Inflammatory macrophage treated with lipopolysaccharide for 1 hour (primary cell): ENCODE data around the gene DNMBP.

Experiments used
- DNase-seq, 2 donors: peaks; one replicate each; pipeline ENCODE4 v3.0.0-alpha.2; 2020 to 2022

Gene DNMBP

GRCh38 chr10:100009793-100010676 lies at the start of gene DNMBP:
Gene DNMBP, minus strand, starts transcription at chr10:100009947. Its CDS starts 37,823 bp downstream, at chr10:99972124.
- DNase-seq: peak; percentile 76 to 78

GRCh38 chr10:100057948-100058347 lies 48.2 kb upstream of the DNMBP start:
- DNase-seq: no peak

GRCh38 chr10:100053686-100054460 lies 44.1 kb upstream of the DNMBP start:
- no peak for DNase-seq

GRCh38 chr10:100046021-100046486 lies 36.3 kb upstream of the DNMBP start:
- peak; percentile 41 to 84 for DNase-seq

GRCh38 chr10:100045592-100045991 lies 35.8 kb upstream of the DNMBP start:
- DNase-seq: no peak

GRCh38 chr10:100043796-100044195 lies 34.0 kb upstream of the DNMBP start:
- peak; percentile 32 to 41 for DNase-seq

- DNase-seq: no peak
Measured at GRCh38 chr10:100043344-100043743, 33.6 kb upstream of the DNMBP start.

- no peak for DNase-seq
Measured at GRCh38 chr10:100041306-100042002, 31.7 kb upstream of the DNMBP start.

GRCh38 chr10:100038561-100039071 lies 28.9 kb upstream of the DNMBP start:
- no peak for DNase-seq

- no peak for DNase-seq
Measured at GRCh38 chr10:100037758-100038315, 28.1 kb upstream of the DNMBP start.

- DNase-seq: no peak
Measured at GRCh38 chr10:100036850-100037249, 27.1 kb upstream of the DNMBP start.

- no peak for DNase-seq
Measured at GRCh38 chr10:100033766-100034418, 24.1 kb upstream of the DNMBP start.

- no peak for DNase-seq
Measured at GRCh38 chr10:100027416-100027815, 17.7 kb upstream of the DNMBP start.

- no peak for DNase-seq
Measured at GRCh38 chr10:100025576-100025975, 15.8 kb upstream of the DNMBP start.

- no peak for DNase-seq
Measured at GRCh38 chr10:100024748-100025147, 15.0 kb upstream of the DNMBP start.

- DNase-seq: no peak
Measured at GRCh38 chr10:100022403-100022802, 12.7 kb upstream of the DNMBP start.

- no peak for DNase-seq
Measured at GRCh38 chr10:100021322-100021721, 11.6 kb upstream of the DNMBP start.

GRCh38 chr10:100020886-100021253 lies 11.1 kb upstream of the DNMBP start:
- no peak for DNase-seq

GRCh38 chr10:100020142-100020885 lies 10.6 kb upstream of the DNMBP start:
- no peak for DNase-seq

GRCh38 chr10:100019787-100020141 lies 10.0 kb upstream of the DNMBP start:
- no peak for DNase-seq

GRCh38 chr10:100014071-100014762 lies 4.5 kb upstream of the DNMBP start:
- DNase-seq: no peak
